GM15510 (cell line): ENCODE data around the gene KLK4.

Source experiments
- POLR2A ChIP-seq: IDR thresholded peaks from 3 replicates; pipeline ENCODE4 v1.6.1; 2011; ENCODE audit warnings: borderline replicate concordance; ENCODE audit not compliant: insufficient read length; ENCODE audit errors: extremely low read depth

Gene KLK4, protein sequence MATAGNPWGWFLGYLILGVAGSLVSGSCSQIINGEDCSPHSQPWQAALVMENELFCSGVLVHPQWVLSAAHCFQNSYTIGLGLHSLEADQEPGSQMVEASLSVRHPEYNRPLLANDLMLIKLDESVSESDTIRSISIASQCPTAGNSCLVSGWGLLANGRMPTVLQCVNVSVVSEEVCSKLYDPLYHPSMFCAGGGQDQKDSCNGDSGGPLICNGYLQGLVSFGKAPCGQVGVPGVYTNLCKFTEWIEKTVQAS

GRCh38 chr19:50911206-50912101 lies at the start of gene KLK4:
KLK4 (minus strand) TSS chr19:50911395; CDS start chr19:50910738, 657 bp downstream.
- TF ChIP-seq POLR2A, result no peak

DNA sequence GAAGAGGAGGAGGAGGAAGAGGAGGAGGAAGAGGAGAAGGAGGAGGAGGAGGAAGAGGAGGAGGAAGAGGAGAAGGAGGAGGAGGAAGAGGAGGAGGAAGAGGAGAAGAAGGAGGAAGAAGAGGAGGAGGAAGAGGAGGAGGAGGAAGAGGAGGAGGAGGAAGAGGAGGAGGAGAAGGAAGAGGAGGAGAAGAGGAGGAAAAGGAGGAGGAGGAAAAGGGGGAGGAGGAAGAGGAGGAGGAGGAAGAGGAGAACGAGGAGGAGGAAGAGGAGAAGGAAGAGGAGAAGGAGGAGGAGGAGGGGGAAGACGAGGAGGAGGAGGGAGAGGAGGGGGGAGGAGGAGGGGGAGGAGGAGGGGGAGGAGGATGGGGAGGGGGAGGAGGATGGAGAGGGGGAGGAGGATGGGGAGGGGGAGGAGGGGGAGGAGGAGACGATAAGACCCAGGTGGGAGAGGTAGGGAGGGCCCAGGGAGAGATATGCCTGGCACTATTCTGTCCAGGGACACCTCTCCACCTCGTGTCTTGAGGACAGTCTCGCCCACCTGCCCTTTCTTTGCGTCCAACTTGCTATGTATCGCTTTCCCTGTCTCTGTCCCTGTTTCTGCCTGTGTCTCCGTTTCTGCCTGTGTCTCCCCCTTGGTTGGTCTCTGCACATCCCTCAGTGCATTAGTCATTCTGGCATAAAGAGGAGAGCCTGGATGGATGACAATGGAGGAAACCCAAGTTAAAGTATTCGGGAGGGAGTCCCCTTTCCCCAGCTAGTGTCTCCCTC lies 48.7 kb upstream of the KLK4 start:
- no peak for TF ChIP-seq POLR2A

DNA sequence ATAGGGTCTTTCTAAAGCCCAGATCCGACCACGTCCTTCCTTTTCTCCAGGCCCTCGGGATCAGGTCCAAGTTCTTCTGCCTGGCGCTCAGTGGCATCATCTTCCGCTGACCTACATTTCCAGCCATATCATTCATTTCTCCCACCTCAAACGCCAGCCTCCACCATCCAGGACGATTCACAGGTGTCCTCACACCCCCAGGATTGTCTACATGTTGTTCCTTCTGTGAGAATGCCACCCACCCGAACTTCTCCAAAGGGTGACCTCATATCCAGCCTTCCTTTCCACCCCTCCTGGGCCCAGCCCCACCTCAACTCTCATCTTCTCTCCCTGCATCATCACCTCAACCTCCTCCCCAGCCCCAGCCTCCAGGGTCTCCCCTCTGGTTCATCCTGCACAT lies 46.4 kb upstream of the KLK4 start:
- no peak for TF ChIP-seq POLR2A

DNA sequence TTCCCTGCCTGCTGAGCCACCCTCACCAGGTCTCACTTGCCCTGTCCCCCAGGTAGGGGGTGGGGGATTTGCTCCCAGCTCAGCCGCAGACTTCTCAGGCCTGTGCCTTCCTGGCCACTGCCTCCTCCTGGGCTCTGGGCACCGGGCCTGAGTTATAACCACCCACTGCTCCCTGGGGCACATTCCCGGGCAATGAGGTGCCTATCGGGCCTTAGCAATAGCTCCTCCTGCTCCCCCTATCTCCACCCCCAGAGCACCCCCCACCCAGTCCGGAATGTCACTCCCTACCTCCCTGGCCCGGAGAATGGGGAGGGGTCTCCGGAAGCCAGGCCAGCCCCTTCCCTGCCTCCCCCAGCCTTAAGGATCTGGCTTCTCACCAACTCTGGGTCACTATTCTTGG lies 41.7 kb upstream of the KLK4 start, which contains the start of gene KLK5:
KLK5 (minus strand) TSS at position 129 of the 400 bp plus-strand sequence. CDS start 381 bp downstream, outside the sequence.
- TF ChIP-seq POLR2A, result no peak

DNA sequence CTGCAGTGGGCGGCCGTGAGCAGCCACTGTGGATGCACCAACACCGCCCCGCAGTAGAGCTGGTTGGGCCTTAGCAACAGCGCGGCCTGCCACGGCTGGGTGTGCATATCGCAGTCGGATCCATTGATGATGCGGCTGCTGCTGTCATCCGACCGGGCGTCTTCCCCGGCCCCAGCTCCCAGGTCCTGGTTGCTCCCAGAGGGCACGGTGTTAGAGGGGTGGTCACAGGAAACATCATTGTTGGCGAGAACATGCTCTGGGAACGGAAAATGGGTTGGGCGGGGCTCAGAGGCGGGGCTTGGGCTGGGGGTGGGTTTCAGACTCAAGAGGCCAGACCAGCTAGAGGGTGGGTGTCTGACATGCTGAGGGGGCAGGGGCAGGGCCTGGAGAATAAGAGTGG lies 38.7 kb upstream of the KLK4 start:
- TF ChIP-seq POLR2A, result no peak

DNA sequence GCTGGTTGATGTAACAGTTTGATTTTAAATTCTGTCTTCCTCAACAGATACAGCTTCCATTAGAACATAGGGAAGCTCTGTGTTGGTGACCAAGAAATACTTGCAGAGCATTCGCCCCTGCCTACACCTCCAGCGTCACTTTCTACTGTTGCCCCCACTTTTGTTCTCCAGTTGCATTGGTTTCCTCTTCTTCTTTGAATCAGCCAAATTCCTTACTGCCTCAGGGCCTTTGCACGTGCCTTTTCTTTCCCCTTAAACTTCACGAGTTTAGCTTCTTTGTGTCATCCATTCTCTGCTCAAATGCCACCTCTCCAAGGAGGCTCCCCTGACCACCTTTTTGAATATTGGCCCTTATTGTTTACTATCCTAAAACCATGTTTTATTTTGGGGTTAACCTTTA lies 35.9 kb upstream of the KLK4 start:
- no peak for TF ChIP-seq POLR2A

DNA sequence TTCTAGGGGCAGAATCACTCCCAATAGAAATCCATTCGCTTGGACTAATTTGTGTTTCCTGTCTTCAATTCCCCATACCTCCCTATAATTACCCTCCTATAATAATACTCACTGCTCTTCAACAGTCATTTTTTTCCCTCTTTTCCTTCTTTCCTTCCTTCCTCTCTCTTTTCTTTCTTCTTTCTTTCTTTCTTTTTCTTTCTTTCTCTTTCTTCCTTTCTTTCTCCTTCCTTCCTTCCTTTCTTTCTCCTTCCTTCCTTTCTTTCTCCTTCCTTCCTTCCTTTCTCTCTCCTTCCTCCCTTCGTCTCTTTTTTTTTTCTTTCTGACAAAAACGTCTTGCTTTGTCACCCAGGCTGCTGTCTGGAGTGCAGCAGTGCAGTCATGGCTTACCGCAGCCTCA lies 33.6 kb upstream of the KLK4 start:
- no peak for TF ChIP-seq POLR2A

DNA sequence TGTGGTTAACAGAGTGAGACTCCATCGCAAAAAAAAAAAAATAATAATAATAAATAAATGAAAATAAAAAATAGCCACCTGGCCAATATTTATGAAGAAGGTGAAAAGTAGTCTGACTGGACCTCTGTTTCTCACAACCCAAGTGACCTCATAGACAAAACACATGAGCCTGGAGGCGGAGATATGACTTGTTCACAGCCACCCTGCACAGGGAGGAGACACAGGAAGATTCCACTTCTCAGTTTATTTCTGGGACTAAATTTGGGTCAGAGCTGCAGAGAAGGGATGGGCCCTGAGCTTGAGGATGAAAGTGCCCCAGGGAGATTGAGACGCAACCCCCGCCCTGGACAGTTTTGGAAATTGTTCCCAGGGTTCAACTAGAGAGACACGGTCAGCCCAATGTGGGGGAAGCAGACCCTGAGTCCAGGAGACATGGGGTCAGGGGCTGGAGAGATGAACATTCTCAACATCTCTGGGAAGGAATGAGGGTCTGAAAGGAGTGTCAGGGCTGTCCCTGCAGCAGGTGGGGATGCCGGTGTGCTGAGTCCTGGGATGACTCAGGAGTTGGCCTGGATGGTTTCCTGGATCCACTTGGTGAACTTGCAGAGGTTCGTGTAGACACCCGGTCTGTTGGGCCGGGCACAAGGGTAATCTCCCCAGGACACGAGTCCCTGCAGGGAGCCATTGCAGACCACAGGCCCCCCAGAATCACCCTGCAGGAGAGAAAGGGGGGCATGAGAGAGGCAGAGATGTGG lies 32.1 kb upstream of the KLK4 start:
- TF ChIP-seq POLR2A, result no peak

DNA sequence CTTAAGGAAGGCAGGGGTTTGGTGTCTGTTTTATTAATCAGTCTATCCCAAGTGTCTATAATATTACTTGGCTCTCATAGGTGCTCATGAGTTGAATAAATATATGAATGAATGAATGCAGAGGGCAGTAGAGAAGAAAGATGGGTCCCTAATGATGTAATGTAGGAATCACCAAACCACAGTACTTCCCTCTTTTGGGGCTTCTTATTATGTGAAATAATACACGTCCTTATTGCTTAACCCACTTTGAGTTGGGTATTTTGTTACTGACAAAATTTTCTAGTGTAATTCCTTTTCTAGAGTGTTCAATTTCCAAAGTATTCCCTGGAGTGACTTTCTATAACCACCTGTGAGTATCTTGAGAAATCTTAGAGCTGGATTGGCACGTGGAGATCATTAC lies 28.4 kb upstream of the KLK4 start:
- no peak for TF ChIP-seq POLR2A

DNA sequence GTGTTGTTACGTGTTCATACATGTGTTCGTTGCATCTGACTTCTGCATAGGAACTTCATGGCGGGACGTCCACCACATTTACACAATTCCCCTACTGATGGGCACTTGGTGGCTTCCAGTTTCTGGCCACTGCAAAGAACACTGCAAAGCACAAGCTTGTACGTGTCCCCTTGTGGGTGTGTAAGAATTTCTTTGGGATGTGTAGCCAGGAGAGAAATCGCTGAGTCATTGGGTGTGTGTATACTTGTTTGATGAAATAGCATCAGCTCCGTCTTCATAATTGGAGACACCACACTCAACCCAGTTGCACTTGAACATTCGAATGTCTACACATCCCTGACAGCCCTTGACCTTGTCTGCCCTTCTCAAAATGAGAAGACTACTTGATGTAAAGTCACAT lies 22.4 kb upstream of the KLK4 start:
- no peak for TF ChIP-seq POLR2A

GRCh38 chr19:50932690-50933083 lies 21.5 kb upstream of the KLK4 start:
- no peak for TF ChIP-seq POLR2A

- no peak for TF ChIP-seq POLR2A
Measured at GRCh38 chr19:50932018-50932689, 21.0 kb upstream of the KLK4 start.

- no peak for TF ChIP-seq POLR2A
Measured at GRCh38 chr19:50931023-50931422, 19.8 kb upstream of the KLK4 start.

DNA sequence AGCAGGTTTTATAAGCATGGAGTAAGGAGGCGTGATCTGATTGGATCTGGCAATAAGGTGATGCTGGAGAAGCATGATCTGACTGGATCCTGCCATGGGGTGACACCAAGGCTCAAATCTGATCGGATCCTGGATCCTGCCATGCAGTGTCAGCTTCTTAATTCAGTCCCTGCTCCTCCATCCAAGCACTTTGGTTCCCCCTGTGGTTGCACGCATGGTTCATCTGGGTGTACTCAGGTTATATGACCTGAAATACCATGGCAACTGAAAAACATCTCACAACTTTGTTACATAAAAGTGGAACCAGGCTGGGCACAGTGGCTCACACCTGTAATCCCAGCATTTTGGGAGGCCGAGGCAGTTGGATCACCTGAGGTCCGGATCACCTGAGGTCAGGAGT lies 17.6 kb upstream of the KLK4 start:
- no peak for TF ChIP-seq POLR2A
